Measurements from ENCODE around the gene NOS1AP.

Gene NOS1AP

DNA sequence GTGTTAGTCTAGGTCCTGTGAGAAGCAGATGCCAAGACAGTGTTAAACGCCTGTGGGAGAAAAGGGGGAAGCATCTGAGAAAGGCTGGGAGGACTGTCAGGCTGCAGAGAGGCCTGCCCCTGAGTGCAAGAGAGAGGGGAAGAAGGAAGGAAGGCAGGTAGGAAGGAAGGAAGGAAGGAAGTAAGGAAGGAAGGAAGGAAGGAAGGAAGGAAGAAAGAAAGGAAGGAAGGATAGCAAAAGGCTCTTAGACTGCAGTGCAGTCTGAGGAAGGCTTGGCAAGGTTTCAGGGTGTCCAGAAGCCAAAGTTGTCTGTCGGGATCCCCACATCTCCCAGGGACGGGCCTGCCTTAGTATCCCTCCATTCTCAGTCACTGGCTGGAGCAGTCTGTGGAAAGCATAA, 224.5 kb downstream of the NOS1AP start:
- no peak for DNase-seq (ENCODE audit: low read depth in 2 of 2)

- DNase-seq (ENCODE audit: low read depth in 2 of 2) = no peak
Observed at GRCh38 chr1:162297208-162297607, 227.7 kb downstream of the NOS1AP start.

- no peak for DNase-seq (ENCODE audit: low read depth in 2 of 2)
Observed at GRCh38 chr1:162298266-162298665, 228.8 kb downstream of the NOS1AP start.

DNA sequence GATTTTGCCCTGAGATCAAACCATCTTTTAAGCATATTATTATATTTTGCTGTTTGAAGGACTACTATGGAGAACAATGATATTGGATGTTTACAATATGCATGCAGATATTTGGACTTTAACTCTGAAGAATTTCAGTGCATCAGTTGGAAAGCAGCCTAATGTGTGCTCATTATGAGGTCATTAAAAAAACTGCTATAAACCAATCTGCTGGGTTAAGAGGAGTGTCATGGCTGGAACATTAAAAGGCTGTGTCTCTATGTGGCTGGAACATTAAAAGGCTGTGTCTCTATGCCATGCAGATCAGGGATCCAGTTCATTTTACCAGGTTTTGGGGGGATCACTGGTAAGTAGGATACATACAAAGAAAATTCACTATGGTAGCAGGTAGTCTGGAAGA, 229.5 kb downstream of the NOS1AP start:
- no peak for DNase-seq (ENCODE audit: low read depth in 2 of 2)

GRCh38 chr1:162300057-162300917, 230.8 kb downstream of the NOS1AP start:
- DNase-seq (ENCODE audit: low read depth in 2 of 2) = no peak

DNA sequence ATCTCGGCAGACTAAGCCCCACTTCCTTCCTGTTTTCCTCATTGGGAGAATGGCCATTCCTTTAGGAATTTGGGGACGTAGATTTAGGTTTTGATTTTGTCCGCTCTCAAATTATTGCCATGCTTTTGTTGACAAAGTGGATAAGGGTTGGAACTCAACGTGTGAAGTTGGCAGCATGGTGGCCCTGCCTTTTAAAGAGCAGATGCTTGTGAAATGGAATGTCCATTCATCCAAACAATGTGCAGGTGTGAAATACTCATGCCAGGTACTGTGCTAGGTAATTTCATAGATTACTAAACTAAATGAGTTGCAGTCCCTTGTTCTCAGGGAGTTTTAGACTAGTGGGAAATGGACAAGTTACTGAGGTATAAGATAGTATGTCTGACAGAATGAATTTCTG, 232.2 kb downstream of the NOS1AP start:
- DNase-seq (ENCODE audit: low read depth in 2 of 2) = no peak

- no peak for DNase-seq (ENCODE audit: low read depth in 2 of 2)
Observed at GRCh38 chr1:162302306-162303003, 233.0 kb downstream of the NOS1AP start.

DNA sequence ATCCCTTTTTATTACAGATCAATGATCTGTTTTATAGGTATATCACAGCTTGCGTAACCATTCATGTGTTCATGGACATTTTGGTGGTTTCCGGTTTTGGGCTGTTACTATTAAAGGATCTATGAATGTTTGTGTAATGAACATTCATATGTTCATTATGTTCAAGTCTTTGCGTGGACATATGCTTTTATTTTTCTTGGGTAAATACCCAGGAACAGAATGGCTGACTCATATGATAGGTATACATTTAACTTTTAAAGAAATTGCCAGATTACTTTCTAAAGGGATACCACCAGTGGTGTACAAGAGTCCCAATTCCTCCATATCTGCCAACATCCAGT, 233.5 kb downstream of the NOS1AP start:
- DNase-seq (ENCODE audit: low read depth in 2 of 2) = no peak

DNA sequence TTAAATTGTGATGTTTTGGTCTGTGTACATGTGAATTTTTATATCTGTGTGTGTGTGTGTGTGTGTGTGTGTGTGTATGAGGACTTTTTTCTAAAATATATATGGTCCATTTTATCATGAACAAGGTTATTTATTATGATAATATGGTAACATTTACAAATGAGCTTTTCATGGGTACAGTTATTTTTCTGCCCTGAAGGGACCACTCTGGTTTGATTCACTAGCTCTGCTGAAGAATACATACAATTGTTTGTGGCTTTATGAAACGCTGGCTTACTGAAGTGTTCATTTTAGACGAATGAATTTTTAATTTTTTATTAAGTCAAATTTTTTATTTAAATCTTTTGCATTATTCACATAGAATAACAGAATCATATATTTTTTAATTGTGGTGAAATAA, 235.2 kb downstream of the NOS1AP start:
- no peak for DNase-seq (ENCODE audit: low read depth in 2 of 2)

- DNase-seq (ENCODE audit: low read depth in 2 of 2) = no peak
Observed at GRCh38 chr1:162305969-162306368, 236.5 kb downstream of the NOS1AP start.

DNA sequence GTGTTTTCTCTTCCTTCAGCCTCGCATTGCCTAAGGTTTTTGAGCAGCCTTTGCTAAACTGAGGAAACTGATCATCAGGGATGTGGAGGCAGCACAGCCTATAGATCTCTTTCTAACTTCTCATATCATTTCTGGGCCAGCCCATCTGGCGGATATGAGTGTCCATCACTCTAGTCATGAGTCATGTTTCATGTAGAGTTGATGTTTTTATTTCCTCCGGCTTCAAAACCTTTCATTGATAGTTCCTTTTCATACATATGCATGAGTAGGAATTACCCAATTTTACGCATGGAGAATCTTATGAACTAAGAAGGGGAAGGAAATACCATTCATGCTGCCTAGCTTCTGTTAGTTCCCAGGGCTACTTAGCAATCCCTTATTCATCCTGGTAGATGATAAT, 240.8 kb downstream of the NOS1AP start:
- DNase-seq (ENCODE audit: low read depth in 2 of 2) = no peak

DNA sequence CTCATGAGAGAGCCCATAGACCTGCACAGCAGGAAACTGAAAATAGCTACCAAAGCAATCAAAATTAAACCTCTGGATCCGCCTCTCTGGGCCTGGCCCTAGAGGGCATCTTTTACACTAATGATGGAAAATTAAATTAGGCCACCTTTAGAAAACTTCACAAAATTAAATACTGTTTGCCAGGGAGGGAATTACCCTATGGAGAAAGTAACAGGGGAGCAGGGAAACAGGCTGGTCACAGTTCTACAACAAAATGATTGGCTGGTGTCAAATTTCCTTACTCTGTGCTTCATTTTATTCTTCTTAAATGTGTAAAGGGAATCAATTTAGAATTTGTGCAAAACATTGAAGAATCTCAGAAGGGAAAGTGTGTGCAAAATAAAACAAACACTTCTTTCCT, 244.7 kb downstream of the NOS1AP start:
- DNase-seq (ENCODE audit: low read depth in 2 of 2) = no peak

GRCh38 chr1:162315673-162316072, 246.2 kb downstream of the NOS1AP start:
- DNase-seq (ENCODE audit: low read depth in 2 of 2) = no peak

DNA sequence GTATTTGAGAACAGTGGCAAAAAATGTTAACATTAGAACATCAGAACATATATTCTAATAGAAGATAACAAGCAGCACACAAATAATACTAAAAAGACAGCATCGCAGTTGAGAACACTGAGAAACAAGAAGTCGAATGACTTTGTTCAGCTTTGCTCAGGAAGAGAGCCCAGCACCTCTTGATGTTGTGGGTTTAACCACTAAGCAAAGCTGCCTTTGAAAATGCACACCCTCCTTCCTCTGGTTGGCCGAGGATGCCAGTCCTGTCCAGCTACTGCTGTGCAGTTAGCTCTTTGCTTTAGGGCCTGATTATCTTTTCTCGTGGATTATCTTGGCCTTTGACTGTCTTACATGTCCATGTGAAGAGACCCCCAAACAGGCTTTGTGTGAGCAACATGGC, 246.7 kb downstream of the NOS1AP start:
- no peak for DNase-seq (ENCODE audit: low read depth in 2 of 2)

DNA sequence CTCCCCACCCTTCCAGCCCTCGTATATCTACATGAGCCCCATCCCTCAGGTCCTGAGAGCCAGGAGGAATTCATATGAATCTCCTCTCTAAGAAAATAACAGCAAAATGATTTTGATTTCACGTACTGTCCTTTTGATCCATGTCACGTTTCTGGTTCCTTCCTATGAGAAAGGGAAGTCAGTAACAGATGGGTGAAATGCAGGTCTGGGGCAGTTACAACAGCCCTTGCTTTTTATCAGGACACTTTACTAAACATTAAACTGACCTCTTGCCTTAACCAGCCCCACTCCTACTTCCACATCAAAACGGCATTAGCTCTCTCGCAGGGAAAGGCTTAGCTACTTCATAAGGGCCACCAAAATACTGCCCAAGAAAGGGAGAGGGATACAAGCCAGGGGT, 248.1 kb downstream of the NOS1AP start:
- DNase-seq (ENCODE audit: low read depth in 2 of 2) = no peak

- no peak for DNase-seq (ENCODE audit: low read depth in 2 of 2)
Observed at GRCh38 chr1:162319493-162320175, 250.1 kb downstream of the NOS1AP start.

- DNase-seq (ENCODE audit: low read depth in 2 of 2) = no peak
Observed at GRCh38 chr1:162321809-162322422, 252.4 kb downstream of the NOS1AP start.

GRCh38 chr1:162323023-162323422, 253.5 kb downstream of the NOS1AP start:
- DNase-seq (ENCODE audit: low read depth in 2 of 2) = no peak

DNA sequence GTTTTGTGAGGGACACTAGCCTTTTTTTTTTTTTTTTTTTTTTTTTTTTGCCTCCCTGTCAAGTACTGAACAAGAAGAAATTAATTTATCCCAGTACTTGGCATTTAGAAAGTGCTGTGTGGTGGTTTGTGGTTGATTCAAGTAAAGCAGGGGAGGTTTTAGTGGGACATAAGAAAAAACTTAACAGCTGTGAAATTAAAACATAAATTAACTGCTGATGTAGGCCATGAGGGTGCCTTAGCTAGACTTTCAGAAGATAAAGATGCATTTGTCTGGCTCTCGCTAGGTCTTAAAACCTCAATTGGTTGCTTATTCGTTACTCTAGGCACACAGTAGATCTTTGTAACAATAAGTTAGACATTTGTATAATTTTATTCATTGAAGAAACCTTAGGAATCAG, 254.9 kb downstream of the NOS1AP start:
- DNase-seq (ENCODE audit: low read depth in 2 of 2) = no peak

- DNase-seq (ENCODE audit: low read depth in 2 of 2) = no peak
Observed at GRCh38 chr1:162326559-162326958, 257.1 kb downstream of the NOS1AP start.

- no peak for DNase-seq (ENCODE audit: low read depth in 2 of 2)
Observed at GRCh38 chr1:162327144-162327787, 257.8 kb downstream of the NOS1AP start.

- DNase-seq (ENCODE audit: low read depth in 2 of 2) = no peak
Observed at GRCh38 chr1:162327788-162328165, 258.3 kb downstream of the NOS1AP start.
